HG03196 (cell line): ENCODE results near the gene LRIG1.

ENCODE experiments used
- ATAC-seq: cut with Tn5 transposase; IDR thresholded peaks from one replicate; pipeline ENCODE4 v1.9.1; 2021; ENCODE audit not compliant: unreplicated experiment

The LRIG1 gene, protein sequence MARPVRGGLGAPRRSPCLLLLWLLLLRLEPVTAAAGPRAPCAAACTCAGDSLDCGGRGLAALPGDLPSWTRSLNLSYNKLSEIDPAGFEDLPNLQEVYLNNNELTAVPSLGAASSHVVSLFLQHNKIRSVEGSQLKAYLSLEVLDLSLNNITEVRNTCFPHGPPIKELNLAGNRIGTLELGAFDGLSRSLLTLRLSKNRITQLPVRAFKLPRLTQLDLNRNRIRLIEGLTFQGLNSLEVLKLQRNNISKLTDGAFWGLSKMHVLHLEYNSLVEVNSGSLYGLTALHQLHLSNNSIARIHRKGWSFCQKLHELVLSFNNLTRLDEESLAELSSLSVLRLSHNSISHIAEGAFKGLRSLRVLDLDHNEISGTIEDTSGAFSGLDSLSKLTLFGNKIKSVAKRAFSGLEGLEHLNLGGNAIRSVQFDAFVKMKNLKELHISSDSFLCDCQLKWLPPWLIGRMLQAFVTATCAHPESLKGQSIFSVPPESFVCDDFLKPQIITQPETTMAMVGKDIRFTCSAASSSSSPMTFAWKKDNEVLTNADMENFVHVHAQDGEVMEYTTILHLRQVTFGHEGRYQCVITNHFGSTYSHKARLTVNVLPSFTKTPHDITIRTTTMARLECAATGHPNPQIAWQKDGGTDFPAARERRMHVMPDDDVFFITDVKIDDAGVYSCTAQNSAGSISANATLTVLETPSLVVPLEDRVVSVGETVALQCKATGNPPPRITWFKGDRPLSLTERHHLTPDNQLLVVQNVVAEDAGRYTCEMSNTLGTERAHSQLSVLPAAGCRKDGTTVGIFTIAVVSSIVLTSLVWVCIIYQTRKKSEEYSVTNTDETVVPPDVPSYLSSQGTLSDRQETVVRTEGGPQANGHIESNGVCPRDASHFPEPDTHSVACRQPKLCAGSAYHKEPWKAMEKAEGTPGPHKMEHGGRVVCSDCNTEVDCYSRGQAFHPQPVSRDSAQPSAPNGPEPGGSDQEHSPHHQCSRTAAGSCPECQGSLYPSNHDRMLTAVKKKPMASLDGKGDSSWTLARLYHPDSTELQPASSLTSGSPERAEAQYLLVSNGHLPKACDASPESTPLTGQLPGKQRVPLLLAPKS

DNA sequence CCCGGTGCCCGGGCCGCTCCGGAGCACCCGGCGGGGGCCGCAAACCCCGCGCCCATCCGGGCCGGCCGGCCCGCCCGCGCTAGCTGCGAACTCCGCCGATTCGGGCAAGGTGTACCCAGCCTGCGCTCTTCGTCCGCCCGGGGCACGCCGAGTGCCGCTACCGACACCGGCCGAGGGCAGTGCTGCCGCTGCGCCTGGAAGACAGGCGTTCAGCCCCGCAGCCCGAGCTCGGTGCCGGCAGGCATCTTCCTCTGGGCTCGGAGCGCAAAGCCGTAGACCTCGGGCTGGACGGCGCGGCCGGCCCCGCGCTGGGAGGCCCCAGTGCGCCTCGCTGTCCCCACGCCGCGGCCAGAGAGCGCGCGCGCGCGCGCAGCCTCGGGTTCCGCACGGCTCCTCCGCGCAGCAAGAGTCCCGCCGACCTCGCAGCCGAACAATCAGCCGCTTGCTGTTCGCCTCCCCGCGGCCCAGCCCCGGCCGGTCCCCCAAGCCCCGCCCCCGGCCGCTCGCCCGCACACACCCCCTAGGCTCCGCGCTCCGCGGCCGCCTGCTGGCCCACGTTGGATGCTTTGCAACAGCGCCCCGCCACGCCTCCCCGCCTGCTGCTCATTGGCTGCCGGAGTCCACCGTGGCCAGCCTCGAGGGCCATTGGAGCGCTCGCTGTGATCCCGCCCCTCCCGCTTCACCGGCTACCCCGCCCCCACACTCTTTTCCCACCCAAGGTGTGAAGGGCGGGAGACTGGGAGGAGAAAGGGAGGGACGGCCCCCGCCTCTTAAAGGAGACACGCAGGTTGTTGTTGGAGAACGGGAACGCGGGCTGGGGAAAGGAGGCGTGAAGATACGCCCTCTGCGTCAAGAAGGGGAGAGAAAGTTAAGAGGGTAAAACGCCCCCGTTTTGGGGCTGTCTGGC, at the start of gene LRIG1:
Gene LRIG1, minus strand, starts transcription at position 447 of the 907 bp plus-strand sequence. CDS start 615 bp downstream, outside the sequence.
- peak; percentile 97 for ATAC-seq

DNA sequence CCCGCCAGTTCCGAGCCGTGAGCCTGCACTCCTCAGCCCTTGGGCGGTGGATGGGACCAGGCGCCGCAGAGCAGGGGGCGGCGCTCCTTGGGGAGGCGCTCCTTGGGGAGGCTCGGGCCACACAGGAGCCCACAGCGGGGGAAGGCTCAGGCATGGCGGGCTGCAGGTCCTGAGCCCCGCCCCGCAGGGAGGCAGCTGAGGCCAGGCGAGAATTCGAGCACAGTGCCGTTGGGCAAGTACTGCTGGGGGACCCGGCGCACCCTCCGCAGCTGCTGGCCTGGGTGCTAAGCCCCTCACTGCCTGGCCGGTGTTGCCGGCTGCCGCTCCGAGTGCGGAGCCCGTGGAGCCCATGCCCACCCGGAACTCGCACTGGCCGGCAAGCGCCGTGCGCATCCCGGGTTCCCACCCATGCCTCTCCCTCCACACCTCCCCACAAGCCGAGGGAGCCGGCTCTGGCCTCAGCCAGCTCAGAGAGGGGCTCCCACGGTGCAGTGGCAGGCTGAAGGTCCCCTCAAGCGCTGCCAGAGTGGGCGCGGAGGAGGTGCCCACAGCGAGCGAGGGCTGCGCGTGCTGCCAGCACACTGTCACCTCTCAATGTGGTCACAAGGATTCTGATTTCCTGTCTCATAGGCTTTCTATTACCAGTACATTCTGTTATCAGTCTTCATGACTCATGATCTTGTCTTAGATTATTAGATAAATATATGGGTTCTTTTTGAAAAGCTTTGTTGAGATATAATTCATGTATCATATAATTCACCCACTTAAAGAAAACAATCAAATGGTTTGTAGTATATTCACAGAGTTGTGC, 44.0 kb upstream of the LRIG1 start:
- ATAC-seq = no peak

DNA sequence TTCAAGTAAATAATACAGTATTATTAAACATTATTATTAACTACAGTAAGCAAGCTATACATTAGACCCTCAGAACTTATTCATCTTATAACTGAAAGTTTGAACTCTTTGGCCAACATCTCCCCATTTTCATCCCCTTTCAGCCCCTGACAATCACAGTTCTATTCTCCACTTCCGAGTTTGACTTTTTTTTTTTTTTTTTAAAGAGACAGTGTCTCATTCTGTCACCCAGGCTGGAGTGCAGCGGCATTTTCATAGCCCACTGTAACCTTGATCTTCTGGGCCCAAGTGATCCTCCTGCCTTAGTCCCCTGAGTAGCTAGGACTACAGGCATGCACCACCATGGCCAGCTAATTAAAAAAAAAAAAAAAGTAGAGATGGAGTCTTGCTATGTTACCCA, 41.3 kb upstream of the LRIG1 start:
- ATAC-seq = no peak

DNA sequence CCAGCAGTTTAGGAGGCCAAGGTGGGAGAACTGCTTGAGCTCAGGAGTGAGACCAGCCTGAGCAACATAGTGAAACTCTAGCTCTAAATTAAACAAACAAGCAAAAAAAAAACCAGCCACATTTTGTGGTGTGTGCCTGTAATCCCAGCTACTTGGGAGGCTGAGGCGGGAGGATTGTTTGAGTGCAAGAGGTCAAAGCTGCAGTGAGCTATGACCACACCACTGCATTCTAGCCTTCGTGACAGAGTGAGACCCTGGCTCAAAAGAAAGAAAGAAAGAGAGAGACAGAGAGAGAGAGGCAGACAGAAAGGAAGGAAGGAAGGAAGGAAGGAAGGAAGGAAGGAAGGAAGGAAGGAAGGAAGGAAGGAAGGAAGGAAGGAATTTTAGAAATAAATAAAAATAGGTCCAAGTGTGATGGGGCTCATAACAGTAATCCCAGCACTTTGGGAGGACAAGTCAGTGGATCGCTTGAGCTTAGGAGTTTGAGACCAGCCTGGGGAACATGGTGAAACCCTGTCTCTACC, 38.7 kb upstream of the LRIG1 start:
- no peak for ATAC-seq

DNA sequence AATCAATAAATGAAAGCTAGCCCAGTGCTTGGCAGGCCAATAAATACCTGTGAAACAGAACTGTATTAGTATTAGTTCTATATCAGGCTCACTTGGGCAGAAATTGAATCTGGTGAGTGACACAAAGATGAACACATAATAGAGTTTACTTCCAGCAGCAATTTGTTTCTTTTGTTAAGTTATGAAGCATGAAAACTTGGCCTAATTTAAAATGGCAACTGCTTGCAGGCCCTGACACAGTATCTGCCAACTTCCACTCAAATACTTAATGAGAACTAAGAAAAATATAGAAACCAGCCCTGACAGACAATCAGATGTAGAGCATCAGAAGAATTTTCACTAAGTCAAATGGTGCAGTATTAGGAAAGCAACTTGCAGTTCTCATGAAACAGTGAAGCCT, 37.6 kb upstream of the LRIG1 start:
- ATAC-seq = no peak

DNA sequence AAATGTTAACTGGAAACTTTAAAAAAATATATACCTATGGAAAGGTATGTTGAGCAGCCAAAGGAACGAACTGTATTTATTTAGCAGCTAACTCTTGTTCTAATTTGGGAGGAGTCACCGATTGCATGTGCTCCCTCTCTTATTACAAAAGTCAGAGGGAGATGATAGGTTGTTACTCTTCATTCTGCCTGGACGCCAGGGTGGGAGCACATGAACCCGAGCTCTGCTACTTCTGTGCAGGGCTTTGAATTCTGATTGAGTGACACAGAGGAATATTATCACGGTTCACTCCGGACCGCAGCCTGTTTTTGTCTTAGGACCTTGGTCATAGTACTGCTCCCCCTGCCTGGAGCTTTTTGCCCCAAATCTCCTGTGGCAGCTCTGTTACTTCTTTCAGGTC, 36.9 kb upstream of the LRIG1 start:
- ATAC-seq = no peak

DNA sequence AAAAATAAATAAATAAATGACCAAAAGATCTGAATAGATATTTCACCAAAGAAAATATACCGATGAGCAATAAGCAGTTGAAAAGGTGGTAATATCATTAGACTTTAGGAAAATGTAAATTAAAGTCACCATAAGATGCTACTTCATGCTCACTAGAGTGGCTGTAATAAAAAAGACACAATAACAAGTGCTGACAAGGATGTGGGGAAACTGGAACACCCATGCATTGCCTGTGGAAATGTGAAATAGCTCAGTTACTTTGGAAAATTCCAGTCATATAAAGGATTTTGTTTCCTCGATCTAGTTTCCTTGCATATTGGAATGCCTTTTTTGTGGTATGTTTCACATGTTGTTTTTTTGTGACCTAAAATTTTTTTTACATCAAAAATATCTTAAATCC, 36.0 kb upstream of the LRIG1 start:
- no peak for ATAC-seq

DNA sequence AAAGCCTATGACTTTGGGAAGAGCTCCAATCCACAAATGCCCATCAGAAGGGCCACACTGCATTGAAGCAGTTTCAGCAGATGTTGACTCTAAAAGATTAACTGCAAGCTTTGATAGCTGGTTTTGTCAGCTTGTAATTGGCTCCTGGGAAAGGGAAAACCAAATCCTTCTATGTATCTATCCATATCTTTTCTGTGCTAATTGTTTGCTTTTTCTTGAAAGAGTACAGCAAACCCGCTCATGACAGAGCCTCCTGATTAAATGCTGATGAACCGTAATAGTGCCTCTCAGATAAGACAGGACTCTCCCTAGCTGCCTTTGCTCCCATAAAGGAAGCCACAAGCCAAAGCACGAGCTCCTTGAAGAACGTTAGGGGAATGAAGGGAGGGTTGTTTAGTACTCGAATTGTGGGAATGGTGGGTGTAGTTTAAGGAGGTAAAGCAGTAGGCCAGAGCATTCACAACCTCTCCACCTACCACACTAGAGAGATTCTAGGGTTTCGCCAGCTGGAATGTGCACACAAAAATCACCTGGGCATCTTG, 33.6 kb upstream of the LRIG1 start:
- no peak for ATAC-seq

DNA sequence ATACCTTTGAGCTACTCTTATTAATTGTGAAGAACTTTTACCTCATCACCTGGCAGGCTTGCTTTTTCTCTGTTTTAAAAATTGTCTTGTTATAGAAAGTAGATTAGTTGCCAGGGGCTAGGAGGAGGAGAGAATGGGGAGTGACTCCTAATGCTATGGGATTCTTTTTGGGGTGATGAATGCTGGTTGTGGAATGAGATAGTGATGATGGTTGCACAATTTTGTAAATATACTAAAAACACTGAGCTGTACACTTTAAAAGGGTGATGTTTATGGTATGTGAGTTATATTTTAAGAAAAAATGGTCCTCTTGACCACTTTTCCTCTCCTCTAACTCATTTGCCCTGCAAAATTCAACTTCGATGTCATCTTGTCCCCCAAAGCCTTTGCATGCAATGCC, 31.8 kb upstream of the LRIG1 start:
- no peak for ATAC-seq

DNA sequence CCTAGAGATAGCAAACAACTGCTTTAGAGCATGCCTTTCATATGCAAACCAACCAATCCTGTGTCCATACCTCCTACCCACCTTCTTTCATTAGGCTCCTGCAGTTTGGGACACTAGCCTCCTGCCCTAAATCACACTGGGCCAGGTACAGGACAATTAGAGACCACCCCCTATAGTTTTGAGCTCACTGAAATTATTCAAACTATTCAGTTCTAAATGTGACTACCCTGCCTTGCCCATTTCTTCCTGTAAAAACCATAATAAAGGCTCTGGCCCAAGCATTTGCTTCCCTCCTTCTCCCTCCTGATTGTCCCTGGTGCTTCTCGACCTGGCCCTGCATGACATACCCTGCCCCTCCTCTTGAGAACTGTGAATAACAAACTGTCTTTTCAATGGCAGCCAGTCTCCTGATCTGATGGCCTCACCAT, 31.4 kb upstream of the LRIG1 start:
- ATAC-seq = no peak

DNA sequence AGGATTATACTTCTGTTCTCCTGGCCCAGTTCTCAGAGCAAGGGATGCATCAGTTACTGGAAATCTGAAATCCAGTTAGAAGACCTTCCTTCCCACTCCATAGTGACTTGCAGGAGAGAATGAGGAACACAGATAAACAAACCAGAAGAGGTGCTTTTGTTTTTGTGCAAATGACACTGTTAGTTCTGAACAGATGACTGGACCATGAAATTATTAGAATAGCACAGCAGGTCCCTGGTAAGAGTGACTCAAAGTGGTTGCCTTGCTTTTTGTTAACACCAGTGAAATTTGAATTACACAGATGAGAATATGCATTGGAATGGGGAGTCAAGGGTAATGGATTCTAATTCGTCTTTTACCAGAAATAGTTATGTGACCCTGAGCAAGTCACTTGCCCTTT, 30.4 kb upstream of the LRIG1 start:
- no peak for ATAC-seq

DNA sequence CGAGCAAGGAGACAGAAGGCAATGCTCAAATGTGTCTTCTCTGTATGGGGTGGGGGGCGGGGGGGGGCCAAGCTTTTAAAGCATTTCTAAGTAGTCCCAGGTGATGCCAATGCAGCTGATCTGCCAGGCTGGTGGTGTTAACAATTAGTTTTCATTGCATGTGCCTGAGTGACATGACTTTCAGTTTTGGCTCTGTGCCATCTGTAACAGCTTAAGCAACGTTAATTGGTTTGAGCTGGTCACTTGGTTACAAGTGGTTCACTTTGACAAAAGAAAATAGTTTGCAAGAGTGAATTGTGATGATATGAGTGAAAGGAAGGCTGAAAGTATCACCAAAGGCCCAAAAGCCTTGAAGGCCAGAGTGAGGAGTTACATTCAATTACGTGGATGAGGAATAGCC, 26.4 kb upstream of the LRIG1 start:
- ATAC-seq = no peak

DNA sequence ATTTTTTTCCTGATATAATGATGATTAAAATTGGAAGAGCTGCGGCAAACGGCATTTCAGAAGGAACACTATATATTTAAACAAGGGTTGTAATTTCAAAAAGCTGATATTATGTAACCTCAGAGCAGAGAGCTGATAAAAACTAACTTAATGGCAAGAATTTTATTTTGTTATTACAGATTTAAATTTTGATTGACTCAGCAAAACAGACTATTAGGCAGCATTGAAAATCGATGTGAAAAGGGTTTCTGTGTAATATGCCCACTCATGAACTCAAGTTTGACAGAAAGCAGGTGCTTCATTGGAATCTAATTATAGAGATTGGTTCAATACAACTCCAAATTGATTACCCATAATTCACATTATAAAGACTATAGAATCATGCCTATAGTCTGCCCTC, 24.9 kb upstream of the LRIG1 start:
- ATAC-seq = no peak

DNA sequence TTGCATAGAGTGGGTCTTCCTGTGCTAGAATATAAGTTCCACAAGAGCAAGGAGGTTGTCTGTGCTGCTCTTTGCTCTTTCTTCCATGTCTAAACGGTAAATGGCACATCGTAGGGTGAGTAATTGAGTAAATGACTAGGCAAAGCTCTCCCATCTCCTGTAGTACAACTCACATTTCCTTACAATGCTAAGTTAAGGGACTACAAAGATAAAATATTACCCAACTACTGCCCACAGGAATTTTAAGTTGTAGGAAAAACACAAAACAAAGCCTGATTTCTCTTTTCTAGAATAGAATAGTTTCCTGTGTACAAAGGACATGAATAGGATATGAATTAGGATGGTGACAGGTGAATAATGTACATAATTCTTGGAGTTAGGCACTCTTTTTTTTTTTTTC, 19.9 kb upstream of the LRIG1 start:
- no peak for ATAC-seq

DNA sequence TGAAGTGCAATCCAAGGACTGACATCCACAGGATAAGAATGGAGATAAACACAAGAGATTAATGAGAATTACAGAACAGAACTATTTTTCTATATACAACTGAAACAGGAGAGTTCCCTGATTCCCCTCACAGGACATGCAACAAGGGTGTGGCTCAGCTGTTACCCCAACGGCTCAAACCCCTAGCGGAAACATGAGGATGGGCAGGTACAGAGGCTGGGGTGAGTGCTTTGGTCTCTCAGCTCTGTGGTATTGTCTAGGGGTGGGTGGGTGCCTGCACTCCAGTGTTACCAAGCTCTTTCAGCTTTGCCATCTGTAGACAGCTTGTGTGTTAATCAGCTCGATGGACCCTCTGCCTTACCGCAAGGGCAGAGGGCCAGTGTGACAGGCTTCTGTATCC, 17.8 kb upstream of the LRIG1 start:
- ATAC-seq = no peak

DNA sequence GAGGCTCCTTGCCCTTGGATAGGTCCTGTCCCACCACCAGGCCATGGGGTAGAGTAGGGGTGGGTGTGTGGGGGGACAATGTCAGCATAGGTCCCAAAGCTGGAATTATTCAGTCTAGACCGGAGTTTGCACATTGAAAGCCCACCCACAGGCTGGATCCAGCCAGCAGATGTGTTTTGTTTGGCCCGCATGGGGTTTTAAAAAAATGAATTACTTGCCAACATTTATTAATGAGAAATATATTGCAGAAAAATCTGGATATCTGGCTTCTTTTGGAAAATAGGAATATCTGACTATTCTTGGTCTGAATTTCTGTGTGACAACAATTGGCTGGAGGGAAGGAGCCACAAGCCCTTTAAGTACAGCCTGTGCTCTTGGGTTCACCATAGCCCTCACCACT, 17.3 kb upstream of the LRIG1 start:
- ATAC-seq = no peak

DNA sequence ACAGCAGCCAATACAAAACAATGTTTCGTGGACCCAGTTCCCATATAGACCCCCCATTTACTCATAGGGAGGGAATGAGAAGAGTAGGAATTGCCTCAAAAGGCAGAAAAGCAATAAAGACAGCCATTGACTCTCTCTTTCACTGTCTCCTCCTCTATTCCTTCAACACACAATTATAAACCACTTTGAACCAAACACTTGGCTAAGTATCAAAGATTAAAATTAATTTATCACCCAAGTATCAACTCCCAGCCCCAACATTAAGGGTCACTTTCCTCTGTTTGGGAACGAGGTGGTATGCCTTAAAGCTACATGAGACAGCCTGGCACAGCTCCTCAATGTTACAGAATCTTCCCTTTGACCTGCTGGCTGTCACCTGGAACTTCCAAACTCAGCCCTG, 16.4 kb upstream of the LRIG1 start:
- ATAC-seq = no peak

DNA sequence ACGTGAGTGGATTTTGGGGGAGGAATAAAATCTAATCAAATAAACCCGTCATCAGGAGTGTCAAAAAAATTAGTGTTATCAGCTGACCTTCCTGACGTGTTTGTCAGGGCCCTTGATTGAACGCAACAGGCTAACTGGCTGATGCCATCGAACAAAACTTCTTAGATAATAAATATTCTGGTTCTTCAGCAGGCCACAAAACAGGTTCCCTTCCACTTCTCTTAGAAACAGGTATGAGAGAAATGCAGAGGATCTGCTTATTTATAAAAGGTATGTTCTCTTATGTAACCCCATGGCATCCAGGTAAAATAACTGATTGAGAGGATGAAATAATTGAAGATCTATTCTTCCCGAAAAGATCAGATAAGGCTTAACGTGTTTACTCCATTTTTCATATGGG, 7.6 kb upstream of the LRIG1 start:
- no peak for ATAC-seq
